Activated B cell treated with CpG ODN at 0.5 μM for 24 hours (primary cell): ENCODE results near the gene ANXA4. TPM values are rescaled to one million over a fixed set of nuclear protein-coding genes. Genes with fewer than 3 reads are reported as not detected.

Experiments
- ATAC-seq: fragments of 200-7000 bp; cut with Tn5 transposase; one replicate; pipeline ENCODE4 v1.10.0; 2021; ENCODE audit warnings: low read depth, mild to moderate bottlenecking, moderate library complexity
- CTCF ChIA-PET: fragments of 350-600 bp; sonication (Branson Sonifier 250); formaldehyde crosslinking; loops from one replicate; lab custom pipeline; 2021; ENCODE audit warnings: antibody characterized with exemption; lab: Charles Lee
- POLR2A ChIA-PET: fragments of 350-600 bp; sonication (Branson Sonifier 250); formaldehyde crosslinking; loops from one replicate; lab custom pipeline; 2021; ENCODE audit warnings: antibody characterized with exemption; lab: Charles Lee
- DNase-seq: peaks from one replicate; pipeline ENCODE4 v3.0.0; 2022
- H3K27ac Mint-ChIP-seq: one replicate; pipeline ENCODE4 v1.8.0; 2020; ENCODE audit warnings: mixed read lengths
- H3K27me3 Mint-ChIP-seq: one replicate; pipeline ENCODE4 v1.8.0; 2021; ENCODE audit warnings: mixed read lengths
- H3K36me3 Mint-ChIP-seq: one replicate; pipeline ENCODE4 v1.8.0; 2021; ENCODE audit warnings: low read depth, mixed read lengths
- H3K4me1 Mint-ChIP-seq: one replicate; pipeline ENCODE4 v1.8.0; 2021; ENCODE audit warnings: mixed read lengths
- H3K4me3 Mint-ChIP-seq: one replicate; pipeline ENCODE4 v1.8.0; 2020; ENCODE audit warnings: mild to moderate bottlenecking, mixed read lengths
- H3K9me3 Mint-ChIP-seq: one replicate; pipeline ENCODE4 v1.8.0; 2020; ENCODE audit warnings: mixed read lengths
- CTCF ChIP-seq: fragments of 200-600 bp; IDR thresholded peaks from one replicate; pipeline ENCODE4 v1.8.0; 2022; ENCODE audit warnings: antibody characterized with exemption, mild to moderate bottlenecking
- intact Hi-C: fragments of 100-400 bp; cut with micrococcal nuclease; formaldehyde crosslinking; loops from one replicate; pipeline ENCODE4 v1.15.1; 2024
- total RNA-seq: library from RNA; stranded (reverse); gene quantifications from 2 replicates; pipeline ENCODE4 v1.2.3, GENCODE V29; 2022

The ANXA4 gene
- total RNA-seq, 1 donor from 2014 or later, result 32.0 TPM

- Mint-ChIP-seq H3K4me1 (peaks cover 4% of the 10 kb centered on the region), H3K4me3 (no peak overlapping the region), H3K27ac (no peak overlapping the region), H3K9me3 (no peaks in the 10 kb centered on the region), H3K36me3 (no peaks in the 10 kb centered on the region), H3K27me3 (peaks cover 52% of the 10 kb centered on the region)
- ChIA-PET CTCF (interaction anchor here (0.7 to 2.7 kb wide), 5 partner anchors 10 to 155 kb away, joined by 3 to 12 read pairs (median 3); no protein-coding TSS in a partner anchor), POLR2A (no interaction called here)
- no peak for TF ChIP-seq CTCF
- no peak for ATAC-seq
- no peak for DNase-seq
- intact Hi-C loops, result loop anchor here (2.0 kb wide), 2 partner anchors 23 to 689 kb away; no protein-coding TSS in a partner anchor
Measured at GRCh38 chr2:69715964-69716363, 26.0 kb upstream of the ANXA4 start.

- peaks cover 4% of the 10 kb centered on the region for H3K4me1 Mint-ChIP-seq
- no peaks in the 10 kb centered on the region for H3K36me3 Mint-ChIP-seq
- TF ChIP-seq CTCF, result no peak
- intact Hi-C loops, result no loop called here
- no peak overlapping the region for H3K27ac Mint-ChIP-seq
- ChIA-PET POLR2A (no interaction called here), CTCF (interaction anchor here (0.7 to 2.7 kb wide), 7 partner anchors 8 to 157 kb away, joined by 3 to 12 read pairs (median 3); no protein-coding TSS in a partner anchor)
- DNase-seq, result no peak
- no peak overlapping the region for H3K4me3 Mint-ChIP-seq
- ATAC-seq, result no peak
- H3K9me3 Mint-ChIP-seq, result no peaks in the 10 kb centered on the region
- H3K27me3 Mint-ChIP-seq, result peaks cover 47% of the 10 kb centered on the region
Measured at GRCh38 chr2:69716555-69717120, 25.3 kb upstream of the ANXA4 start.

- peaks cover 4% of the 10 kb centered on the region for H3K4me1 Mint-ChIP-seq
- H3K36me3 Mint-ChIP-seq, result no peaks in the 10 kb centered on the region
- TF ChIP-seq CTCF, result no peak
- CTCF ChIA-PET, result interaction anchor here (0.8 to 2.7 kb wide), 4 partner anchors 8 to 158 kb away, joined by 3 to 12 read pairs (median 4); no protein-coding TSS in a partner anchor
- H3K27me3 Mint-ChIP-seq, result peaks cover 42% of the 10 kb centered on the region
- H3K9me3 Mint-ChIP-seq, result no peaks in the 10 kb centered on the region
- POLR2A ChIA-PET, result no interaction called here
- H3K4me3 Mint-ChIP-seq, result no peak overlapping the region
- intact Hi-C loops, result no loop called here
- ATAC-seq (no peak), DNase-seq (no peak)
- H3K27ac Mint-ChIP-seq, result no peak overlapping the region
Measured at GRCh38 chr2:69717186-69717585, 24.7 kb upstream of the ANXA4 start.

GRCh38 chr2:69717861-69718273 lies 24.1 kb upstream of the ANXA4 start:
- ATAC-seq, result no peak
- H3K4me1 Mint-ChIP-seq, result peaks cover 4% of the 10 kb centered on the region
- H3K27ac Mint-ChIP-seq, result no peak overlapping the region
- ChIA-PET POLR2A (no interaction called here), CTCF (interaction anchor here (2.7 kb wide), 1 partner anchor 98 kb away, joined by 12 read pairs; no protein-coding TSS in a partner anchor)
- H3K9me3 Mint-ChIP-seq, result no peaks in the 10 kb centered on the region
- DNase-seq, result no peak
- H3K36me3 Mint-ChIP-seq, result no peaks in the 10 kb centered on the region
- H3K27me3 Mint-ChIP-seq, result peaks cover 39% of the 10 kb centered on the region
- intact Hi-C loops, result no loop called here
- no peak overlapping the region for H3K4me3 Mint-ChIP-seq
- TF ChIP-seq CTCF, result no peak

GRCh38 chr2:69718338-69718965 lies 23.5 kb upstream of the ANXA4 start:
- Mint-ChIP-seq H3K27me3 (peaks cover 33% of the 10 kb centered on the region), H3K36me3 (no peaks in the 10 kb centered on the region), H3K4me3 (no peak overlapping the region), H3K27ac (no peak overlapping the region), H3K9me3 (no peaks in the 10 kb centered on the region), H3K4me1 (peaks cover 4% of the 10 kb centered on the region)
- CTCF ChIA-PET, result interaction anchor here (1.7 to 2.7 kb wide), 2 partner anchors 97 to 98 kb away, joined by 6 to 12 read pairs; no protein-coding TSS in a partner anchor
- TF ChIP-seq CTCF, result no peak
- ATAC-seq (no peak), DNase-seq (no peak)
- intact Hi-C loops, result no loop called here
- POLR2A ChIA-PET, result interaction anchor here (0.6 to 0.7 kb wide), 2 partner anchors 118 to 357 kb away, joined by 3 to 4 read pairs; no protein-coding TSS in a partner anchor
